ENCODE measurements around the gene ZNF20.
A peak's percentile ranks its signal among the peaks of the same experiment; 100 is the strongest.

ZNF20 gene

DNA sequence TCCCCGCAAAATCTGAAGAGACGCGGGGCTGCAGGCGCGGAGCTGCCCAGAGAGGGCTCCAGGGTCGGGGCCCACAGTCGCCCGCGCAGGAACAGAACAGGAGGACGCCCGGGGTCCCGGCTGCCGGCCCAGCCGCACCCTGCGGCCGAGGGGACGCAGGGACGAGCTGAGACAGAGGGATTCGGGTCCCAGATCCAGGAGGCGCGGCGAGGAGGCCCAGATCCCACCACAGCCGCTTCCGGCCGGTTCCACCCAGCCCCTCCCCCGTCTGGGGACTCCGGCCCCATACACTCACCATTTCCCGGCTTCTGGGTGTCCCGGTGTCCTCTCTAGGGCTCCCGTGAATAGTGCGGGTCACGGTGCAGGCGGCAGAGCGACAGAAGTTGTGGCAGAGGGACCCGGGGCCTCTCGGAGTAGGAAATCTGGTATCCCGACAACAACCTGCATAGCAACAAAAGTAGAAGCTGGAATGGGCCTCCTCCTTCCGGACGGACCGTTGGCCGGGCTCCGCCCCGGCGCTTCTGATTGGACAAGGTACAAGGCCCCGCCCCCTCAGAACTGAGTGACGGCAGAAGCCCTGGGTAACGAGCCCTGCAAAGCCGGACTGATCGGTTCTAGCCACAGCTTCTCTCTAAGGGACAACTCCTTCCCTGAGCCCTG lies at the start of gene ZNF20:
Gene ZNF20, minus strand, starts transcription at position 466 of the 660 bp plus-strand sequence. Its CDS starts 168 bp downstream, at position 298.
- DNase-seq: peak; percentile 68 to 86 (median 74)

DNA sequence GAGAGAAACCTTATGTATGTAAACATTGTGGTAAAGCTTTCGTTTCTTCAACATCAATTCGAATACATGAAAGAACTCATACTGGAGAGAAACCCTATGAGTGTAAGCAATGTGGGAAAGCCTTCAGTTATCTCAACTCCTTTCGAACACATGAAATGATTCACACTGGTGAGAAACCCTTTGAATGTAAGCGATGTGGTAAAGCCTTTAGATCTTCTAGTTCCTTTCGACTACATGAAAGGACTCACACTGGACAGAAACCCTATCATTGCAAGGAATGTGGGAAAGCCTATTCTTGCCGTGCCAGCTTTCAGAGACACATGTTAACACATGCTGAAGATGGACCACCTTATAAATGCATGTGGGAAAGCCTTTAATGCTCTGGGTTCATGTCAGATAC lies 47.5 kb upstream of the ZNF20 start:
- no peak for DNase-seq

DNA sequence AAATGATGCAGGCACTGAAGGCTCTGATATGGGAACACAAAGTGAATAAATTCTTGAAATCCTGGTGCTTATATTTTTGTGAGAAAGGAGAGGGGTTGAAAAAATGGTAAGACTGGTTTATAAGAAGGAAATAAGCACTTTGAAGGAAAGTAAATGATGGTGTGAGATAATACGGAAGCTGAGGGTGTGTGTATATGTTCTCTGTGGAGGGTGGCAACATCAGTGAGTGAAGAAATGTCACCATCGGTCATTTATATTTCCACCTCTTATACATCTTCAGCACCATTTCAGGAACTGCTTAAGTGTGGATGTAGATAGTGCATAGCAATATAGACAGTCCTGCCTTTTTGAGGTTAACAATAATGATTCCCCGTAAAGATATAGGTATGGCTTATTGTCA lies 40.2 kb upstream of the ZNF20 start:
- no peak for DNase-seq

DNA sequence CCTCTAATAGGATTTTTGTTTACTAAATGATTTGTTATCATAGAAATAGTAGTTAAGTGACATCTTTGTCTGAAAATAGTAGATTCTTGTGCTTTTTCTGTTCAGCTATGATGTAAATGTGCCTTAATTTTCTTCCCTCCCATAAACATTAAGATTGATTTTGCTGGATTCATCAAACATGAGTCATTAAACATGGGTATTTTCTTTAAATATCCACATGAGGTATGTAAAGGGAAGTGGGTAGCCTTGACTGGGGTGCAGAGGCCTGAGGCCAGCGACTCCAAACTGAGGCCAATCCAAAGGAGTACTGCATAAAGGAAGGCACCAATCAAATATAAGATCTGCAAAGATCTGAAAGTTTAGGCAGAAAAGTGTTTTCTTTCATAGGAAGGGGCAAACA lies 26.5 kb upstream of the ZNF20 start:
- no peak for DNase-seq

DNA sequence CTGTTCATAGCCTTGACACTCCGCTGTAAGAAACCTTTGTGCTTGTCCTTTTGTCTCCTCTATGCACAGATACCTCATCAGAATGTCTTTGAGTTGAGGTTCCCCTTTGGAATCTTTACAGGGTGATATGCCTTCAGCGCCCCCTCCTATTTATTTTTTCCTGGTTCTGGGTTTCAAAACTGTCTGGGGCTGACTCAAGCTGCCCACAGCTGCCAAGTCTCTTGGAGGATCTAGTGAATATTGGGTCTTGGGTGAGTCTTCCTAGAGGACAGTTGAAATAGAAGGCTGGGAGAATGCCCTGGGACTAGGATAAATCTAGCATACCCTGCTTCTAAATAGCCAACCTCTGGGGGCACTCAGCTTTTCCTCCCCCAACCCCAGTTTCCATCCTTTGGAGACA lies 23.7 kb upstream of the ZNF20 start:
- DNase-seq: no peak

DNA sequence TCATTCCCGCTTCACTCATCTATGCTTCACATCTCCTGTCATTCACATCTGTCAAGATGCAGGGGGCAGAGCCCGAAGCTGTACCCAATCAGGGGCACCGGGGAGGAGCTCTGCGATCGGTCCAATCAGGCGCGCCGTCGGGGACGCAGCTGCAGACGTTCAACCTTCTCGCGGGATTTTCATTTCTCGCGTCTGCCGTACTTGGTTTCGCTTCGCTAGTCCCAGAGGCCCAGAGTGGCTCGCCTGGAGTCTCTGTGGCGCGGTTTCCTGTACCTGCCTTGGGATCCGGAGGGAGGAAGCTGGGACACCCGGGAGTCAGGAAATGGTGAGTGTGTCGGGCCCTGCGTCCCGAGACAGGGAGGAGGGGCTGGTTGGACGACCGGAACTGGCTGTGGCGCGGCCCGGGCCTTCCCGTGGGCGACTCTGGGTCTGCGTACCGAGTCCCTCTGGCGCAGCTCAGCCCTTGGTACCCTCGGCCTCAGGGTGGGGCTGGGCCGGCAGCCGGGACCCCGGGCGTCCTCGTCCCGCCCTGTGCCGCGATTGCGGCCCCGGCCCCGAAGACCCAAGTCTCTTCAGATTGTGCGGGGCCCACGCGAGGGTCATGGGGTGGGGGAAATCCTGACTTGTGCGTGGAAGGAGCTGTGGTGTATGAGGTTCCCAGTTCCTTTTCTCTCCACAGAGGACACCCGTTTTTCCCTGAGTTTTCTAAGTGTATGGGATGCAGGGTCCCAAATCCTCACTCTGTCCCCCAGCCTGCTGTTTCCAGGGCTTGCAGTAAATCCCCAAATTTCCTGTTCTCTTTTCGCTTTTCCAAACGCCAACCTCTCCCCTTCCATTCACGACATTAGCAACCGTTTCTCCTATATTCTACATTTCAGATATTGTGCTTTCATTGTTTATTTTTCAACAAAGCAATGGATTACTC lies 23.0 kb upstream of the ZNF20 start, which contains the start of gene ZNF136:
Gene ZNF136, plus strand, starts transcription at position 215 of the 925 bp plus-strand sequence. Its CDS starts 108 bp downstream, at position 323.
- DNase-seq: peak; percentile 73 to 86 (median 85)

DNA sequence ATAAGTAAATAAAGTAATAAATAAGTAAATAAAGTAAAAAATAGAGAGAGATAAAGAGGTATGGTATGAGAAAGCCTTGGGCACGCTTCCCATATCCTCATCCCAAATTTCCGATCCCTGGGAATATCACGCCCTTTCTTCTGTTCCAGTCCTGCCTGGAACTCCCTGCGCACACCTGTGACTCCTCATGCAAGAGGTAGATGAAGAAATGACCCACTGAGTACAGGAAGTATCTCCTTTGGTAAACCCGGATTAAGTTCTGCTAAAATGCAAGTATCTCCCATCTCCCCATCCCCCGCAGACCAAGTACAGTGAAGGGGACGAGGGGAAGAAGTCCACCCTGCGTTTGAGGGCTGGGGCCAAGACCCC lies 22.3 kb upstream of the ZNF20 start:
- DNase-seq: no peak

DNA sequence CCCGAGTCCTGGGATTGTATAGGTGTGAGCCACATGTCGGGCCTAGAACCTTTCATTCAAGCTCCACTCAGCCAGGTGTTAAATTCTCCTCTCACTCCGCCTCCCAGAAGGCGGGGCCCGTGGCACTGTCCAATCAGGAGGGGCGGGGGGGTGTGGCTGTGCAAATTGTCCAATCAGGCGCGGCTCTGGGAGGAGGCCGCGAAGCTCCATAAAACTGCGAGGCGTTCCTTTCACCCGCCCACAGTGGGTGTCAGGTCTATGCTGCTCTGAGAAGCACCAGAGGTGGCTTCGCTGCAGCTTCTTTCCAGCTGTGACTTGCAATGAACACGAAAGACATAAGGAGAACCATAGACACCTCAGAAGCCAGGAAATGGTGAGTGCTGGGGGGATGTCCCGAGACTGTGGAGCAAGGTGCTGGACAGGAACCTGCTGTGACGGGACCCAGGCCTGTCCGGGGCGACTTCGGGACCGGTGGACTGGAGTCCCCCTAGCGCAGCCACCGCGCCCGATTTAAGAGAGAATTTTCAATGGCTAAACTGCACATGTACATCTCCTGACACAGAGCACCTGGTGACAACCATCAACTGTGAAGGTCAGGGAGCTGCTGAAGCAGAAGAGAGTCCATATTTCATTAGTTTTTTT lies 19.7 kb upstream of the ZNF20 start:
- no peak for DNase-seq

DNA sequence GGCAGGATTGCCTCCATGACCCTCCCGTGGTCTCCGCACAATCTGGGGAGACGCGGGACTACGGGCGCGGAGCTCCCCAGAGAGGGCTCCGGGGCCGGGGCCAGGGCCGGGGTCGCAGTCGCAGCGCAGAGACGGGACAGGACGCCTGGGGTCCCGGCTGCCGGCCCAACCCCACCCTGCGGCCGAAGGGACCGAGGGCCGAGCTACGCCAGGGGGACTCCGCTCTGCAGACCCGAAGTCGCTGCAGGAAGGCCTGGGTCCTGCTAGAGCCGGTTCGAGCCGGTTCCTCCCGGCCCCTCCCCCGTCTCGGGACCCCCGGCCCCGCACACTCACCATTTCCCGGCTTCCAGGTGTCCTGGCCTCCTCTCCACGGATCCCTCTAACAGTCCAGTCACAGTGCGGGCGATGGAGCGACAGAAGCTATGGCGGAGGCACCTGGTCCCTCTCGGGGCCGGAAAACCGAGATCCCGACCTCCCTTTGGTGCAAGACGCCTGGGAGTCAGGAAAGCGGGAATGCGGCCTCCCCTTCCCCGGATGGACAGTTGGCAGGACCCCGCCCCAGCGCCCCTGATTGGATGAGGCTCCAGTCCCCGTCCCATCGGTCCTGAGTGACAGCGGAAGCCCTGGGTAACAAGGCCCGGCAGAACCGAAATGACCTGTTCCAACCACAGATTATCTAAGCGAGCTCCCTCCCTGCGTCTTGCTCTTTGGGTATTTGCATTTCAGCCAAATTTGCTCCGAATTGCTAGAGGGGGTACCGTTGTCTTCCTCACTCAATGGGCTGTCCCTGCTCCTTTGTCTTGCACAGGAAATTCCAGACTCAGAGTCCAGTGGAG lies 16.3 kb upstream of the ZNF20 start, which contains the start of gene ZNF625:
Gene ZNF625, minus strand, starts transcription at position 512 of the 836 bp plus-strand sequence. Its CDS starts 176 bp downstream, at position 336.
- DNase-seq: no peak

DNA sequence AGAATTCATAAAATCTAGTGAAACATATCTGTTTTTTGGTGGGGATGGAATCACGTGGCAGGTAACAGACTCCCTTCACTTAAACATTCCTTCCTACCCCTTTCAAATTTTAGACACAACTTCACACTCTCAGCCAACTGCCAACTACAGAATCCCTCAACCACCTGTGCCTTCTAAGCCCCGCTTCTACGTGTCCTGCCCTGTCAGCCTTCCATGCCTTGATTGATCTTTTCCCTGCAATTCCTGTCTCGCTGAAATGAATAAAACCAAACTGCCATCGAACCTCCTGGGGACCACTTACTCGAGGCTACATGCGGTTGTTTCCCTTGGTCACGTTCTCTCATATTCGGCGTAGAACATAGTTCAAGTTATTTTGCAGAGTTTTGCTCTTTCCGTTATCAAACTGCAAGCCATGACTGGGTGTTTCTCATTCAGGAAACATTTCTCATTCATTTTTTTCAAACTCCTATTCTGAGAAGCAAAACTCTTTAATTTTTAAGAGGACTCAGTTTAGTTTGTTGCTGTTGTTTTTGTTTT lies 15.2 kb upstream of the ZNF20 start:
- DNase-seq: no peak

DNA sequence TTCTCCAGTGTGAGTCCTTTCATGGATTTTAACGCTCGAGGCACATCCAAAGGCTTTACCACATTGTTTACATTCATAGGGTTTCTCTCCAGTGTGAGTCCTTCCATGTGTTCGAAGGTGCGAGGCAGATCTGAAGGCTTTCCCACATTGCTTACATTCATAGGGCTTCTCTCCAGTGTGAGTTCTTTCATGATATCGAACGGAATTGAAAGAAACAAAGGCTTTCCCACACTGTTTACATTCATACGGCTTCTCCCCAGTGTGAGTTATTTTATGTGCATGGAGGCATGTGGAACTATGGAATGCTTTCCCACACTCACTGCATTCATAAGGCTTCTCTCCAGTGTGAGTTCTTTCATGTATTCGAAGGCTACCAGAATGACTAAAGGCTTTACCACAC lies 5.2 kb upstream of the ZNF20 start:
- DNase-seq: no peak

DNA sequence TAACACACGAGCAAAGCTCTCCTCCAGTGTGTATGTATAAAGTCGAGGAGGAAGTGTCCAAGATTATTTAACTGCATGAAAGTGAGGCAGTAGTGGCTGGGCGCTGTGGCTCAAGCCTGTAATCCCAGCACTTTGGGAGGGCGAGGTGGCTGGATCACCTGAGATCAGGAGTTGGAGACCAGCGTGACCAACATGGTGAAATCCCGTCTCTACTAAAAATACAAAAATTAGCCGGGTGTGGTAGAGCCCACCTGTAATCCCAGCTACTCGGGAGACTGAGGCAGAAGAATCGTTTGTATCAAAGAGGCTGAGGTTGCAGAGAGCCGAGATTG lies 1.2 kb upstream of the ZNF20 start:
- DNase-seq: no peak

DNA sequence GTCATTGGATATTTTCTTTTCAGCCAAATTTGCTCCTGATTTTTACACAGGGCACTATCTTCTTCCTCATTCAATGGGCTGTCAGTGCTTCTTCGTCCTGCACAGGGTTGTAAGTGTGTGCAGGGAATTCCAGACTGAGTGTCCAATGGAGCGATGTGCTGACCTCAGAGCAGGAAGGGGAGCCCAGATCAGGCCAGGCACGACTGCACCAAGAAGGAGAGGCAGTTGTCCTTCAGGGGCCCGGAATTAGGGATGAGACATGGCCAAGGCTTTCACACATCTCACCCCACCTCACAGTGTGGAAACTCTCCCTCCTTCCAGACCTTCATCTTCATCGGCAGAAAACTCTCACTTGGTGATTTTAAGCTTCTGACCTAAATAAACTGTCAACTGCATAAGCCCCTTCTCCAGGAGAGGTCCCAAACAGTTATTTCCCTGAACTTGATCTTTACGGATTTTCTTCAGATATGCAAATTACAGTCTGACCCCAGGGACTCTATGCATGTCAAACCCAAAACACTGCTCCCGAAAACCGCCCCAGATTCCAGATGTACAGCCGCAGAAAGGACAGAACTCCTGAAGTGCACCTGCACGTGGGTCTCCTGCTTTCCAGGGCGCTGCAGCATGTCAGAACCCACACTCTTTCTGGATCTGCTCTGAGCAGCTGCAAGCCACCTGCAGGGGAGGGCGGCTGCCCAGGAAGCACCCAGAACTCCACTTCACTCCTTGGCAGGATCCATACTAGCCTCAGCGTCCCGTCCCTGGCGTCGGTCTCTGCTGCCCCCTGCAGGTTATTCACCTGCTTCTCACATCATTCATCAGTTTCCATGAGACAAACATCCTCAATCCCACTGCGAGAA lies 625 bp upstream of the ZNF20 start:
- peak; percentile 61 to 89 (median 74) for DNase-seq

DNA sequence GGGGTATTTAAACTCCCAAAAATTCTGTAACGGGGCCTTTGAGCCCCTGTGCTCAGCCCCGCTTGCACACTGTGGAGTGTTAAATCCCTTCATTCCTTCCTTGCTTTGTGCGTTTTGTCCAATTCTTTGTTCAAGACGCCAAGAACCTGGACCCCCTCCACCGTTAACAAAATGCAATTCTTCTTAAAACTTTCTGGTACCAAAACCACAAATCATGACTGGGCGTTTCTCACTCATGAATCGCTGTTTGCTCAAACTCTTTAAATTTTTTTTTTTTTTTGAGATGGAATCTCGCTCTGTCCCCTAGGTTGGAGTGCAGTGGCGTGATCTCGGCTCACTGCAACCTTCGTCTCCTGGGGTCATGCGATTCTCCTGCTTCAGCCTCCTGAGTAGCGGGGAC lies 881 bp downstream of the ZNF20 start:
- no peak for DNase-seq

DNA sequence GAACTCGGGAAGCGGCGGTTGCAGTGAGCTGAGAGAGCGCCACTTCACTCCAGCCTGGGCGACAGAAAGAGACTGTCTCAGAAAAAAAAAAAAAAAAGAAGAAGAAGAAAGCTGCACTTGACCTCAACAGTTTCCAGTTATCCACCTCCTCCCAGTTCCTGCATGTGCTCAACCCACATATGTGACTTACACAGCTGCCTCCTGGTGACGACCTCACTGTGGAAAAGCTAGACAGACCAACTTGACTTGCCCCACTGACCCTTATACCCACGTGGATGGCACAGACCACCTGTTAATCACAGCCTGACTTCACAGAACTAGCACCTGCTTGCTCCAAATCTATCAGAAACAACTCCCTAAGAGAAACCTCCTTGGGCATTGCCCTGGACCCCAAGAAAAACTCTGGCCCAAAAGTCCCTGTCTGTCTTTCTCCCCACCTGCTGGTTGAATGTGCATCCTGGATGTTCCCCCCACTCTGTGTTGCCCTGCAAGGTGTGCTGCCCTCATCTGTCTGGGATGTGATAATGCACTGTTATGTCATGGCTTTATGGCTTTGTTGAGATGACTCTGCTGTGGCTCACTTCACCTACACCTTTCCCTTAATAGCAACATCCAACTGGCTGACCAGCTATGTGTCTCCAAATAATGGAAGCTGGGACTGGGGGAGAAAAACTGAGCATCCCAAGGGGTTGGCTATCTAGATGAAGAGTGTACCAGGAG lies 2.8 kb downstream of the ZNF20 start:
- no peak for DNase-seq

DNA sequence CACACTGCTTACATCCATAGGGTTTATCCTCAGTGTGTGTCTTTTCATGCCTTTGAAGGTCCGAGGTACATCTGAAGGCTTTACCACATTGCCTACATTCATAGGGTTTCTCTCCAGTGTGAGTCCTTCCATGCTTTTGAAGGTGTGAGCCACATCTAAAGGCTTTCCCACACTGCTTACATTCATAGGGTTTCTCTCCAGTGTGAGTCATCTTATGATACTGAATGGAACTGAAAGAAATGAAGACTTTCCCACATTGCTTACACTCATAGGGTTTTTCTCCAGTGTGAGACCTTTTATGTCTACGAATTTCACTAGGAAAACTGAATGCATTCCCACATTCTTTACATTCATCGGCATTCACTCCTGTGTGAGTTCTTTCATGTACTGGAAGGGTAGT lies 7.1 kb downstream of the ZNF20 start:
- DNase-seq: no peak

DNA sequence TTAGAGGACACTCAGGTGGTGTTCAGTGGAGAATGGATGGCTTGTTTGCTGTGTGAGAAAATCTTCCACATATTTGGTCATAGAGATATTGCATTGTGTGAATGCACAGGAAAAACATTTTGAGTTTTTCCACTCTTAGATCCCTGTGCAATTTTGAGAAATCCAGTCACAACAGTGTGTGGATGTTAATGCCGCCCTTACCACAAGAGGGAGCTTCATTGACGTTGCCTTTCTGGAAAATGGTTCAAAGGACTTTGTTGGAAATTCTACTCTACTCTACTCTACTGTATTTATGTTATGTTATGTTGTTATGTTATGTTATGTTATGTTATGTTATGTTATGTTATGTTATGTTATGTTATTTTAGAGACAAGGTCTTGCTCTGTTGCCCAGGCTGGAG lies 13.4 kb downstream of the ZNF20 start:
- no peak for DNase-seq

DNA sequence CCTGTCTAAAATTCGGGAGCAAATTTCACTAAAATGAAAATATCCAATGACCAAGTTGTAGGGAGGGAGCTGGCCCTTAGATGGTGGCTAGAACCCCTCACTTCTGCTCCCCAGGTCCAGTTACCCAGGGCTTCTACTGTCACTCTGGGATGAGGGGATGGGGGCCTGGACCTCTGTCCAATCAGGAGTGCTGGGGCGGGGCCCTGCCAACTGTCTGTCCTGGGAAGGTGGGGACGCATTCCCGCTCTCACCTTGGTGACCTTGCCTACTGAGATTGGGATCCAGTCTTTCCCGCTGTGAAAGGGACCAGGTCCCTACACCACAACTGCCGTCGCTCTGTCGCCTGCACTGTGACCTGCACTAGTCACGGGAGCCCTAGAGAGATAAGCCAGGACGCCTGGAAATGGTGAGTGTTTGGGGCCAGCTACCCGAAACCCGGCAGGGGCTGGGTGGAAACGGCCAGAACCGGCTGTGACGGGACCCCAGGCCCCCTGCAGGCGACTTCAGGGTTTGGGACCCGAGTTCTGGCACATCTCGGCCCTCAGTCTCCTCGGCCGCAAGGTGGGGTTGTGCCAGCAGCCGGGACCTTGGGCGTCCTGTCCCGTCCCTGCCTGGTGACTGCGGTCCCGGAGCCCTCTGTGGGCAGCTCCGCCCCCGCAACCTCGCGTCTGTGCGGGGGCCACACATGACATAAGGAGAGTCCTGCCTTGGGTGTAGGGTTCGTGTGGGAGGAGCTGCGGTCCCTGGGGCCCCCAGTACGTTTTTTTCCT lies 22.8 kb downstream of the ZNF20 start:
- no peak for DNase-seq

DNA sequence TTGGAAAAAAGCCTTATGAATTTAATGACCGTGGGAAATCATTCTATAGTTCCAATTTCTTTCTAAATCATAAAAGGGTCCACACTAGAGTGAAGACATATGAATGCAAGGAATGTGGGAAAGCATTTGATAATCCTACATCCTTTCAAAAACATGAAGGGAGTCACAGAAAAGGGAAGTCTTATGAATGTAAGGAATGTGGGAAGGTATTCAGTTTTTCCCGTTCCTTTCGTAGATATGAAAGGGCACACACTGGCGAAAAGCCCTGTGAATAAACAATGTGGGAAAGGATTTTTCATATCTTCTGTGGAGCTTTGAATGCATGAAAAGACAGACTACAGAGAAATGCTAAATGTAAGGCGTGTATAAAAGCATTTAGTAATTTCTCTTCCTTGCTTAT lies 27.0 kb downstream of the ZNF20 start:
- no peak for DNase-seq

DNA sequence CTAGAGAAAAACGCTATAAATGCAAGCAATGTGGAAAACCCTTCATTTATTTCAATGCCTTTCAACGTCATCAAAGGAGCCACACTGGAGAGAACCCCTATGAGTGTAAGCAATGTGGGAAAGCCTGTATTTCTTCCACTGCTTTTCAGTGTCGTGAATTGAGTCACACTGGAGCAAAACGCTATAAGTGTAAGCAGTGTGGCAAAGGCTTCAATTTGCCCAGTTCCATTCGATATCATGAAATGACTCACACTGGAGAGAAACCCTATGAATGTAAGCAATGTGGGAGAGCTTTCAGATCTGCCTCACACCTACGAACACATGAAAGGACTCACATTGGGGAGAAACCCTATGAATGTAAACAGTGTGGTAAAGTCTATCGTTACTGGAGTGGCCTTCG lies 27.4 kb downstream of the ZNF20 start:
- no peak for DNase-seq
